Measurements from ENCODE around the gene C19orf73. TPM values are rescaled to one million over a fixed set of nuclear protein-coding genes. Genes with fewer than 3 reads are reported as not detected.

C19orf73 gene
- total RNA-seq, 1 experiment from 2014 or later: 1.4 TPM

- ChIA-PET CTCF (interaction anchor here (0.6 kb wide), 1 partner anchor 42 kb away, joined by 4 read pairs; no protein-coding TSS in a partner anchor), POLR2A (no interaction called here)
- TF ChIP-seq REST (IDR thresholded peaks at IDR 0.05; ENCODE audit: insufficient read depth in 1 of 2, low read depth in 2 of 2, low read length in 1 of 2): no peak
- TF ChIP-seq SIN3A (IDR thresholded peaks at IDR 0.05; ENCODE audit: borderline replicate concordance, insufficient read depth, low read depth, low read length): no peak
- TF ChIP-seq TCF7L2 (IDR thresholded peaks at IDR 0.05; ENCODE audit: low read depth, low read length): no peak
- TF ChIP-seq CTCF (IDR thresholded peaks at IDR 0.05): no peak
- TF ChIP-seq POLR2AphosphoS5 (IDR thresholded peaks at IDR 0.05; ENCODE audit: low read depth, low read length): no peak
- Histone ChIP-seq H3K27ac (ENCODE audit: low read length) (no peak overlapping the region), H3K9me3 (ENCODE audit: control insufficient read depth, insufficient read depth, low read depth, low read length) (no peaks in the 10 kb centered on the region), H3K36me3 (ENCODE audit: control insufficient read depth, insufficient read depth, low read length) (no peaks in the 10 kb centered on the region), H3K27me3 (ENCODE audit: control insufficient read depth, insufficient read depth, low read length) (no peaks in the 10 kb centered on the region), H3K4me1 (ENCODE audit: control insufficient read depth, insufficient read depth, low read length) (peaks cover 4% of the 10 kb centered on the region; the same call in 1 of the 2 replicates), H3K4me3 (ENCODE audit: low read depth in 2 of 2, low read length in 2 of 2) (no peak overlapping the region)
- DNase-seq (ENCODE audit: low read depth, low spot score) (no peak), ATAC-seq (no peak)
- intact Hi-C loops (cut with micrococcal nuclease; ENCODE audit: unreplicated experiment): no loop called here
- TSS peak; percentile 60 for BruUV-seq (replicated peaks)
- in situ Hi-C loops (cut with HindIII; ENCODE audit: low pct_unique_long_range_greater_than_20kb, low sequenced_read_pairs): no loop called here
Measured at GRCh38 chr19:49160450-49161189, 41.7 kb upstream of the C19orf73 start.

GRCh38 chr19:49157445-49158224 is 38.7 kb upstream of the C19orf73 start, which contains the start of gene TRPM4:
TRPM4 (plus strand) TSS chr19:49157792; CDS start chr19:49157867, 75 bp downstream.
- peak within 1 kb of the TSS; percentile 70 for H3K27ac ChIP-seq (ENCODE audit: low read length)
- H3K4me3 ChIP-seq (ENCODE audit: low read depth in 2 of 2, low read length in 2 of 2): peak within 1 kb of the TSS; percentile 74
- no peaks in the 10 kb centered on the region for H3K9me3 ChIP-seq (ENCODE audit: control insufficient read depth, insufficient read depth, low read depth, low read length)
- POLR2A ChIA-PET: no interaction called here
- no TSS peak for BruUV-seq (replicated peaks)
- H3K27me3 ChIP-seq (ENCODE audit: control insufficient read depth, insufficient read depth, low read length): no peaks in the 10 kb centered on the region
- TF ChIP-seq TCF7L2 (IDR thresholded peaks at IDR 0.05; ENCODE audit: low read depth, low read length): no peak
- peak; percentile 41; the same call in 1 of the 2 replicates for TF ChIP-seq POLR2AphosphoS5 (IDR thresholded peaks at IDR 0.05; ENCODE audit: low read depth, low read length)
- ATAC-seq (peak; percentile 96), DNase-seq (ENCODE audit: low read depth, low spot score) (no peak)
- in situ Hi-C loops (cut with HindIII; ENCODE audit: low pct_unique_long_range_greater_than_20kb, low sequenced_read_pairs) (no loop called here), intact Hi-C loops (cut with micrococcal nuclease; ENCODE audit: unreplicated experiment) (no loop called here)
- peaks cover 4% of the 10 kb centered on the region; the same call in 1 of the 2 replicates for H3K4me1 ChIP-seq (ENCODE audit: control insufficient read depth, insufficient read depth, low read length)
- CTCF ChIA-PET: no interaction called here
- H3K36me3 ChIP-seq (ENCODE audit: control insufficient read depth, insufficient read depth, low read length): no peaks in the 10 kb centered on the region
